HepG2 (cell line): Measurements from ENCODE around the gene C10orf143. TPM values are rescaled to one million over a fixed set of nuclear protein-coding genes. Genes with fewer than 3 reads are reported as not detected.
A peak's percentile ranks its signal among the peaks of the same experiment; 100 is the strongest.

Source experiments
- GATA4 ChIP-seq: sonication (generic); IDR thresholded peaks from 2 replicates; pipeline ENCODE4 v1.6.1; 2016; ENCODE audit warnings: antibody characterized with exemption, low read depth, borderline replicate concordance
- KMT2A ChIP-seq: sonication (generic); formaldehyde crosslinking; IDR thresholded peaks from 2 replicates; pipeline ENCODE4 v1.4.0; 2020; ENCODE audit warnings: missing genetic modification reagents
- MEIS1 ChIP-seq: sonication (generic); formaldehyde crosslinking; IDR thresholded peaks from 2 replicates; pipeline ENCODE4 v1.9.0; 2021; ENCODE audit warnings: mild to moderate bottlenecking, missing genetic modification reagents, moderate library complexity, borderline replicate concordance
- RNF2 ChIP-seq: fragments of 450-650 bp; conservative IDR thresholded peaks from 2 replicates; pipeline ENCODE4 v1.6.1; 2016; ENCODE audit warnings: low read depth
- SMYD3 ChIP-seq: sonication (generic); formaldehyde crosslinking; IDR thresholded peaks from 2 replicates; pipeline ENCODE4 v1.8.1; 2023; ENCODE audit warnings: mild to moderate bottlenecking, missing genetic modification reagents
- TAF1 ChIP-seq: sonication (generic); formaldehyde crosslinking; IDR thresholded peaks from 2 replicates; pipeline ENCODE4 v1.4.0; 2020; ENCODE audit warnings: missing genetic modification reagents
- THYN1 ChIP-seq: sonication (generic); formaldehyde crosslinking; IDR thresholded peaks from 2 replicates; pipeline ENCODE4 v1.8.1; 2023; ENCODE audit warnings: low read depth, mild to moderate bottlenecking, moderate library complexity, missing genetic modification reagents, borderline replicate concordance
- TP53 ChIP-seq: sonication (generic); formaldehyde crosslinking; conservative IDR thresholded peaks from 2 replicates; pipeline ENCODE4 v1.4.0; 2020; ENCODE audit warnings: missing genetic modification reagents
- TRIM24 ChIP-seq: sonication (generic); formaldehyde crosslinking; IDR thresholded peaks from 2 replicates; pipeline ENCODE4 v1.8.0; 2022; ENCODE audit warnings: mild to moderate bottlenecking, missing genetic modification reagents
- ZBTB40 ChIP-seq, 2 experiments: fragments of 450-650 bp in 1 of 2; sonication (generic) in 1 of 2; formaldehyde crosslinking in 1 of 2; IDR thresholded peaks; 2 replicates each; pipeline versions ENCODE4 v1.6.1 to v1.8.0; 2016 to 2022; ENCODE audit warnings: antibody characterized with exemption in 1 of 2, mild to moderate bottlenecking in 1 of 2, missing genetic modification reagents in 1 of 2
- ZKSCAN5 ChIP-seq: sonication (generic); formaldehyde crosslinking; IDR thresholded peaks from 2 replicates; pipeline ENCODE4 v1.5.1; 2020; ENCODE audit warnings: mild to moderate bottlenecking, missing genetic modification reagents
- ZNF138 ChIP-seq: sonication (generic); formaldehyde crosslinking; IDR thresholded peaks from 2 replicates; pipeline ENCODE4 v1.5.0; 2020; ENCODE audit warnings: mild to moderate bottlenecking, low read depth, missing genetic modification reagents
- ZNF296 ChIP-seq: sonication (generic); formaldehyde crosslinking; conservative IDR thresholded peaks from 2 replicates; pipeline ENCODE4 v1.5.0; 2020; ENCODE audit warnings: mild to moderate bottlenecking, missing genetic modification reagents
- ZNF326 ChIP-seq: sonication (generic); formaldehyde crosslinking; IDR thresholded peaks from 2 replicates; pipeline ENCODE4 v1.4.0; 2020; ENCODE audit warnings: missing genetic modification reagents, borderline replicate concordance
- ZNF761 ChIP-seq: sonication (generic); formaldehyde crosslinking; conservative IDR thresholded peaks from 2 replicates; pipeline ENCODE4 v1.4.0; 2020; ENCODE audit warnings: mild to moderate bottlenecking, missing genetic modification reagents
- ZNF773 ChIP-seq: sonication (generic); formaldehyde crosslinking; IDR thresholded peaks from 2 replicates; pipeline ENCODE4 v1.4.0; 2020; ENCODE audit warnings: missing genetic modification reagents, borderline replicate concordance
- polyA plus RNA-seq, 8 experiments: library from polyadenylated mRNA; depleted of rRNA in 3 of 8; stranded (reverse) in 7 of 8; unstranded in 1 of 8; fragments of >200 nt; fragmentation: Illumina TruSeq in 4 of 8; extraction: Trizol in 4 of 8; gene quantifications; 2 replicates each; pipeline versions ENCODE4 v1.2.1 to v1.2.3, GENCODE V29; 2011 to 2016; ENCODE audit warnings: low read depth in 4 of 8, missing spikeins in 1 of 8, mixed read lengths in 1 of 8; ENCODE audit not compliant: insufficient read depth in 1 of 8
- total RNA-seq, 5 experiments: library from RNA; depleted of rRNA; stranded (reverse); fragments of >200 nt; fragmentation: Illumina TruSeq; extraction: Trizol; gene quantifications; 2 replicates each; pipeline ENCODE4 v1.2.3, GENCODE V29; 2016; ENCODE audit warnings: low read depth in 1 of 5
- TF ChIP-seq, protein P1 (sequence below): fragments of 450-650 bp; IDR thresholded peaks from 2 replicates; pipeline ENCODE4 v1.6.1; 2016
- TF ChIP-seq, protein P2 (sequence below): sonication (generic); formaldehyde crosslinking; IDR thresholded peaks from 2 replicates; pipeline ENCODE4 v1.8.0; 2022; ENCODE audit warnings: missing genetic modification reagents, low read depth, mild to moderate bottlenecking, borderline replicate concordance

C10orf143 gene
- total and polyA plus RNA-seq, 2 of the 13 experiments (the other 11 are each of a cell fraction or from before 2014, with no cell fraction given), result 0.21 to 0.91 TPM

DNA sequence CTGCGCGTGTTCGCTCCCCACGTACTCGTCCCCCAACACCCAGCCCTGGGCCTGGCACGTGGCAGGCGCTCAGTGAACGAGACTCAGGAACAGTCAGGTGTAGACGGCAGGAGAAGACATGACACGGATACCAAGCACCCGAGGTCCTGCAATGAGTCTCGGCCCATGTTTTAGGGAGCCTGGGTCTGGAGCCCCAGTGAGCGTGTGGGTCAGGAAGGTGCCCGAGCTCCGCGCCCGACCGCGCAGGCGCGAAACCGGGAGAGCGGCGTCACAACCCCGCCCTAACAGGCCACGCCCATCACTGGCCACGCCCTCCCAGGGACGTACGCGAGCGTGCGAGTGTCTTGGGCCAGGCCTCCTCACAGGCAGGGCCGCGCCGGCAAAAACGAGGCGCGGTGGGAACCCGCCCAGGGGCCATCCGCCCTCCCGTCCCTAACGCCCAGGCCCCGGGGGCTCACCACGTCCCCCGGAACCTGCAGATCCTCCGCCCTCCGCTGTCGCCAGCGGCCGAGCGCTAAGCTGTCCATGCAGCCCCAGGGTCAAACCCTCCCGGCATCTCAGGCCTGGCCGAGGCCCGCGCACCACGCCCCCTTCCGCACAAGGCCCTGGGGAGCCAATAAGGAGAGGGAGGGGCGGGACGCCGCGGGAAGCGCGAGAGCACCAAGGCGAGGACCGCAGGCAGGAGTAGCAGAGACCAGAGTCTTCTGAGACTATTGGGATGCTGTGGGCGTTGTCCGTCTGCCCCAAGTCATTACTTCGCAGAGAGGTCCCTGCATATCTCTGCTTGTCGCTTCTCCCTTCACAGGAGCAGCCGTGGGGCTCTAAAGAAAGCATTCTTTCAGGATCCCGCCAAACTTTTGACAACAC, at the start of gene C10orf143 (continued):
- TF ChIP-seq ZBTB40 (IDR thresholded peaks at IDR 0.05) (no peak), ZBTB40 (CRISPR knock-in tag; IDR thresholded peaks at IDR 0.05) (peak; percentile 74), SMYD3 (no peak), ZNF773 (0 out of 2 replicates have a peak, but pooled peaks have one; percentile 63), TRIM24 (CRISPR knock-in tag) (no peak), ZNF138 (CRISPR knock-in tag) (no peak), ZKSCAN5 (CRISPR knock-in tag) (no peak), GATA4 (no peak), ZNF761 (CRISPR knock-in tag) (no peak; the same call in 1 of the 2 replicates), THYN1 (CRISPR knock-in tag) (no peak), RNF2 (peak; percentile 79), ZNF326 (no peak), MEIS1 (CRISPR knock-in tag) (peak; percentile 63; the same call in 1 of the 2 replicates), TP53 (CRISPR knock-in tag) (no peak), ZNF296 (CRISPR knock-in tag) (no peak), TAF1 (CRISPR knock-in tag) (peak; percentile 81), KMT2A (CRISPR knock-in tag) (peak; percentile 53; the same call in 1 of the 2 replicates)
- TF ChIP-seq, protein P1, sequence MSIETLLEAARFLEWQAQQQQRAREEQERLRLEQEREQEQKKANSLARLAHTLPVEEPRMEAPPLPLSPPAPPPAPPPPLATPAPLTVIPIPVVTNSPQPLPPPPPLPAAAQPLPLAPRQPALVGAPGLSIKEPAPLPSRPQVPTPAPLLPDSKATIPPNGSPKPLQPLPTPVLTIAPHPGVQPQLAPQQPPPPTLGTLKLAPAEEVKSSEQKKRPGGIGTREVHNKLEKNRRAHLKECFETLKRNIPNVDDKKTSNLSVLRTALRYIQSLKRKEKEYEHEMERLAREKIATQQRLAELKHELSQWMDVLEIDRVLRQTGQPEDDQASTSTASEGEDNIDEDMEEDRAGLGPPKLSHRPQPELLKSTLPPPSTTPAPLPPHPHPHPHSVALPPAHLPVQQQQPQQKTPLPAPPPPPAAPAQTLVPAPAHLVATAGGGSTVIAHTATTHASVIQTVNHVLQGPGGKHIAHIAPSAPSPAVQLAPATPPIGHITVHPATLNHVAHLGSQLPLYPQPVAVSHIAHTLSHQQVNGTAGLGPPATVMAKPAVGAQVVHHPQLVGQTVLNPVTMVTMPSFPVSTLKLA, result no peak; the same call in 1 of the 2 replicates
- TF ChIP-seq, protein P2, sequence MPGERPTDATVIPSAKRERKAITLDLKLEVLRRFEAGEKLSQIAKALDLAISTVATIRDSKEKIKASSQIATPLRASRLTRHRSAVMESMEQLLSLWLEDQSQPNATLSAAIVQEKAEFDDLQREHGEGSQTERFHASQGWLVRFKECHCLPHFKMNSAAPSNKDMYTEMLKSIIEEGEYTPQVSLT, result no peak
